Caco-2 (cell line): ENCODE results near the gene CNOT10. TPM values are rescaled to one million over a fixed set of nuclear protein-coding genes. Genes with fewer than 3 reads are reported as not detected.

Source experiments
- BruUV-seq: library from RNA; stranded (reverse); fragments of 400-500 nt; replicated peaks from 2 replicates; lab custom pipeline; 2021; lab: Mats Ljungman, UMichigan
- CTCF ChIA-PET: fragments of 300-600 bp; sonication (Branson Sonifier 250); formaldehyde crosslinking; loops from one replicate; lab custom pipeline; 2022; ENCODE audit warnings: antibody characterized with exemption; lab: Charles Lee
- POLR2A ChIA-PET: fragments of 300-600 bp; sonication (Branson Sonifier 250); formaldehyde crosslinking; loops from one replicate; lab custom pipeline; 2022; ENCODE audit warnings: antibody characterized with exemption; lab: Charles Lee
- DNase-seq, 2 experiments: peaks; one replicate each; pipeline versions ENCODE4 v3.0.0 to v3.0.0-alpha.2; 2020 to 2022
- H3K27me3 ChIP-seq: replicated peaks from 2 replicates; pipeline ENCODE4 v1.6.0; 2011; ENCODE audit warnings: low read length; ENCODE audit not compliant: control insufficient read depth, insufficient read depth
- H3K36me3 ChIP-seq: 2 replicates; pipeline ENCODE4 v1.5.1; 2011; ENCODE audit warnings: low read length; ENCODE audit not compliant: control insufficient read depth, insufficient read depth
- H3K4me1 ChIP-seq: fragments of 250-450 bp; sonication (Bioruptor Pico); 2 replicates; pipeline ENCODE4 v1.5.1; 2020; ENCODE audit warnings: mild to moderate bottlenecking
- H3K4me3 ChIP-seq: 2 replicates; pipeline ENCODE4 v1.5.1; 2011; ENCODE audit warnings: low read depth, mild to moderate bottlenecking, control low read depth, low read length
- H3K9me3 ChIP-seq: fragments of 250-450 bp; sonication (Bioruptor Pico); 2 replicates; pipeline ENCODE4 v1.5.1; 2020; ENCODE audit warnings: mild to moderate bottlenecking, moderate library complexity
- H3K27ac Mint-ChIP-seq: one replicate; pipeline ENCODE4 v1.8.0; 2022; ENCODE audit warnings: mixed read lengths; ENCODE audit not compliant: unreplicated experiment
- H3K27me3 Mint-ChIP-seq: one replicate; pipeline ENCODE4 v1.8.0; 2022; ENCODE audit warnings: mixed read lengths; ENCODE audit not compliant: insufficient read depth, unreplicated experiment
- H3K36me3 Mint-ChIP-seq: one replicate; pipeline ENCODE4 v1.8.0; 2022; ENCODE audit warnings: mild to moderate bottlenecking, mixed read lengths; ENCODE audit not compliant: insufficient read depth, unreplicated experiment
- H3K4me1 Mint-ChIP-seq: one replicate; pipeline ENCODE4 v1.8.0; 2022; ENCODE audit warnings: low read depth, mixed read lengths; ENCODE audit not compliant: unreplicated experiment
- H3K4me3 Mint-ChIP-seq: one replicate; pipeline ENCODE4 v1.8.0; 2022; ENCODE audit warnings: mild to moderate bottlenecking, moderate library complexity, mixed read lengths; ENCODE audit not compliant: unreplicated experiment
- H3K9me3 Mint-ChIP-seq: one replicate; pipeline ENCODE4 v1.8.0; 2022; ENCODE audit warnings: mixed read lengths; ENCODE audit not compliant: unreplicated experiment
- intact Hi-C: fragments of 100-400 bp; cut with micrococcal nuclease; formaldehyde crosslinking; loops from one replicate; pipeline ENCODE4 v1.10.0; 2022; ENCODE audit not compliant: unreplicated experiment
- total RNA-seq: library from RNA; stranded (reverse); gene quantifications from 2 replicates; pipeline ENCODE4 v1.2.3, GENCODE V29; 2022
- TF ChIP-seq, protein P1 (sequence below), 2 experiments: fragments of 200-600 bp in 1 of 2; IDR thresholded peaks; 1 replicate in 1 of 2; 2 replicates in 1 of 2; pipeline versions ENCODE4 v1.5.1 to v1.8.0; 2011 to 2022; ENCODE audit warnings: antibody characterized with exemption in 1 of 2, control low read depth in 1 of 2, inconsistent platforms in 1 of 2, low read depth in 1 of 2, low read length in 1 of 2, mild to moderate bottlenecking in 1 of 2, moderate library complexity in 1 of 2; ENCODE audit not compliant: insufficient read depth in 1 of 2, severe bottlenecking in 1 of 2, unreplicated experiment in 1 of 2

The CNOT10 gene
- total RNA-seq, 1 experiment from 2014 or later: 49.5 TPM

GRCh38 chr3:32685543-32686185 lies 676 bp downstream of the CNOT10 start:
- Histone ChIP-seq H3K27me3 (no peaks in the 10 kb centered on the region), H3K4me1 (peaks cover 11% of the 10 kb centered on the region; the same call in 1 of the 2 replicates), H3K9me3 (0 out of 2 replicates have a peak, but pooled peaks cover 2% of the 10 kb centered on the region), H3K36me3 (no peaks in the 10 kb centered on the region), H3K4me3 (peak overlapping the region; percentile 63)
- Mint-ChIP-seq H3K27ac (peak overlapping the region; percentile 82), H3K27me3 (no peaks in the 10 kb centered on the region), H3K4me3 (peak overlapping the region; percentile 86), H3K36me3 (peaks cover 17% of the 10 kb centered on the region), H3K4me1 (peaks cover 14% of the 10 kb centered on the region), H3K9me3 (no peaks in the 10 kb centered on the region)
- CTCF ChIA-PET: interaction anchor here (0.6 kb wide), 2 partner anchors 18 to 496 kb away, joined by 3 to 14 read pairs; no protein-coding TSS in a partner anchor
- intact Hi-C loops: loop anchor here (1.0 kb wide), 1 partner anchor 115 kb away; the partner anchor contains the start of gene DYNC1LI1
- POLR2A ChIA-PET: no interaction called here
- no peak for DNase-seq
- TF ChIP-seq, protein P1, sequence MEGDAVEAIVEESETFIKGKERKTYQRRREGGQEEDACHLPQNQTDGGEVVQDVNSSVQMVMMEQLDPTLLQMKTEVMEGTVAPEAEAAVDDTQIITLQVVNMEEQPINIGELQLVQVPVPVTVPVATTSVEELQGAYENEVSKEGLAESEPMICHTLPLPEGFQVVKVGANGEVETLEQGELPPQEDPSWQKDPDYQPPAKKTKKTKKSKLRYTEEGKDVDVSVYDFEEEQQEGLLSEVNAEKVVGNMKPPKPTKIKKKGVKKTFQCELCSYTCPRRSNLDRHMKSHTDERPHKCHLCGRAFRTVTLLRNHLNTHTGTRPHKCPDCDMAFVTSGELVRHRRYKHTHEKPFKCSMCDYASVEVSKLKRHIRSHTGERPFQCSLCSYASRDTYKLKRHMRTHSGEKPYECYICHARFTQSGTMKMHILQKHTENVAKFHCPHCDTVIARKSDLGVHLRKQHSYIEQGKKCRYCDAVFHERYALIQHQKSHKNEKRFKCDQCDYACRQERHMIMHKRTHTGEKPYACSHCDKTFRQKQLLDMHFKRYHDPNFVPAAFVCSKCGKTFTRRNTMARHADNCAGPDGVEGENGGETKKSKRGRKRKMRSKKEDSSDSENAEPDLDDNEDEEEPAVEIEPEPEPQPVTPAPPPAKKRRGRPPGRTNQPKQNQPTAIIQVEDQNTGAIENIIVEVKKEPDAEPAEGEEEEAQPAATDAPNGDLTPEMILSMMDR (IDR thresholded peaks at IDR 0.05; ENCODE audit: insufficient read depth in 1 of 2, low read depth in 1 of 2, low read length in 1 of 2, severe bottlenecking in 1 of 2, unreplicated experiment in 1 of 2): no peak
- TSS peak; percentile 59 for BruUV-seq

GRCh38 chr3:32686713-32687112 lies 1.7 kb downstream of the CNOT10 start:
- peaks cover 24% of the 10 kb centered on the region for H3K36me3 Mint-ChIP-seq
- no peaks in the 10 kb centered on the region for H3K9me3 Mint-ChIP-seq
- peaks cover 14% of the 10 kb centered on the region for H3K4me1 Mint-ChIP-seq
- peak overlapping the region; percentile 86 for H3K4me3 Mint-ChIP-seq
- H3K27me3 Mint-ChIP-seq: no peaks in the 10 kb centered on the region
- no TSS peak for BruUV-seq
- Histone ChIP-seq H3K4me1 (peaks cover 11% of the 10 kb centered on the region; the same call in 1 of the 2 replicates), H3K9me3 (0 out of 2 replicates have a peak, but pooled peaks cover 2% of the 10 kb centered on the region), H3K36me3 (no peaks in the 10 kb centered on the region), H3K4me3 (peak overlapping the region; percentile 14), H3K27me3 (no peaks in the 10 kb centered on the region)
- intact Hi-C loops: no loop called here
- TF ChIP-seq, protein P1 (IDR thresholded peaks at IDR 0.05; ENCODE audit: insufficient read depth in 1 of 2, low read depth in 1 of 2, low read length in 1 of 2, severe bottlenecking in 1 of 2, unreplicated experiment in 1 of 2): no peak
- H3K27ac Mint-ChIP-seq: peak overlapping the region; percentile 77
- no peak for DNase-seq
- POLR2A ChIA-PET: no interaction called here
- CTCF ChIA-PET: no interaction called here

DNA sequence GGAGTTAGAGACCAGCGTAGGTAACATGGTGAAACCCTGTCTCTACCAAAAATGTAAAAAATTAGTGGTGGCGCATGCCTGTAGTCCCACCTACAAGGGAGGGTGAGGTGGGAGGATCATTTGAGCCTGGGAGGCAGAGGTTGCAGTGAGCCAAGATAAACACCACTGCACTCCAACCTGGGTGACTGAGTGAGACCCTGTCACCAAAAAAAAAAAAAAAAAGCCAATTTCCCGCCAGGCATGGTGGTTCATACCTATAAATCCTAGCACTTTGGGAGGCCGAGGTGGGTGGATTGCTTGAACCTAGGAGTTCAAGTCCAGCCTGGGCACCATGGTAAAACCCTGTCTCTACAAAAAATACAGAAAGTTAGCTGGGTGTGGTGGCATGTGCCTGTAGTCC lies 6.9 kb downstream of the CNOT10 start:
- H3K4me1 ChIP-seq: peaks cover 2% of the 10 kb centered on the region; the same call in 1 of the 2 replicates
- H3K9me3 ChIP-seq: no peaks in the 10 kb centered on the region
- Mint-ChIP-seq H3K4me3 (no peak overlapping the region), H3K9me3 (no peaks in the 10 kb centered on the region), H3K4me1 (peaks cover 6% of the 10 kb centered on the region), H3K27me3 (no peaks in the 10 kb centered on the region), H3K27ac (no peak overlapping the region), H3K36me3 (peaks cover 19% of the 10 kb centered on the region)
- no peaks in the 10 kb centered on the region for H3K27me3 ChIP-seq
- TF ChIP-seq, protein P1 (IDR thresholded peaks at IDR 0.05; ENCODE audit: insufficient read depth in 1 of 2, low read depth in 1 of 2, low read length in 1 of 2, severe bottlenecking in 1 of 2, unreplicated experiment in 1 of 2): no peak
- CTCF ChIA-PET: no interaction called here
- H3K36me3 ChIP-seq: no peaks in the 10 kb centered on the region
- intact Hi-C loops: no loop called here
- BruUV-seq: no TSS peak
- DNase-seq: no peak
- POLR2A ChIA-PET: no interaction called here
- no peak overlapping the region for H3K4me3 ChIP-seq
